C4-2B (cell line): ENCODE results near the gene OR51B4.

Source experiments
- ZFX ChIP-seq: fragments of 450-650 bp; IDR thresholded peaks from 2 replicates; pipeline ENCODE4 v1.6.1; 2017
- TF ChIP-seq, protein P1 (sequence below): fragments of 450-650 bp; conservative IDR thresholded peaks from 2 replicates; pipeline ENCODE4 v1.5.1; 2017; ENCODE audit warnings: mild to moderate bottlenecking

GRCh38 chr11:5307256-5308019 lies 5.7 kb upstream of the OR51B4 start:
- TF ChIP-seq, protein P1, sequence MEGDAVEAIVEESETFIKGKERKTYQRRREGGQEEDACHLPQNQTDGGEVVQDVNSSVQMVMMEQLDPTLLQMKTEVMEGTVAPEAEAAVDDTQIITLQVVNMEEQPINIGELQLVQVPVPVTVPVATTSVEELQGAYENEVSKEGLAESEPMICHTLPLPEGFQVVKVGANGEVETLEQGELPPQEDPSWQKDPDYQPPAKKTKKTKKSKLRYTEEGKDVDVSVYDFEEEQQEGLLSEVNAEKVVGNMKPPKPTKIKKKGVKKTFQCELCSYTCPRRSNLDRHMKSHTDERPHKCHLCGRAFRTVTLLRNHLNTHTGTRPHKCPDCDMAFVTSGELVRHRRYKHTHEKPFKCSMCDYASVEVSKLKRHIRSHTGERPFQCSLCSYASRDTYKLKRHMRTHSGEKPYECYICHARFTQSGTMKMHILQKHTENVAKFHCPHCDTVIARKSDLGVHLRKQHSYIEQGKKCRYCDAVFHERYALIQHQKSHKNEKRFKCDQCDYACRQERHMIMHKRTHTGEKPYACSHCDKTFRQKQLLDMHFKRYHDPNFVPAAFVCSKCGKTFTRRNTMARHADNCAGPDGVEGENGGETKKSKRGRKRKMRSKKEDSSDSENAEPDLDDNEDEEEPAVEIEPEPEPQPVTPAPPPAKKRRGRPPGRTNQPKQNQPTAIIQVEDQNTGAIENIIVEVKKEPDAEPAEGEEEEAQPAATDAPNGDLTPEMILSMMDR, result no peak
- no peak for TF ChIP-seq ZFX
